Measurements from ENCODE around the gene RNF187. TPM values are rescaled to one million over a fixed set of nuclear protein-coding genes. Genes with fewer than 3 reads are reported as not detected.

Gene RNF187
- total RNA-seq, 1 experiment from 2014 or later: 137 TPM

DNA sequence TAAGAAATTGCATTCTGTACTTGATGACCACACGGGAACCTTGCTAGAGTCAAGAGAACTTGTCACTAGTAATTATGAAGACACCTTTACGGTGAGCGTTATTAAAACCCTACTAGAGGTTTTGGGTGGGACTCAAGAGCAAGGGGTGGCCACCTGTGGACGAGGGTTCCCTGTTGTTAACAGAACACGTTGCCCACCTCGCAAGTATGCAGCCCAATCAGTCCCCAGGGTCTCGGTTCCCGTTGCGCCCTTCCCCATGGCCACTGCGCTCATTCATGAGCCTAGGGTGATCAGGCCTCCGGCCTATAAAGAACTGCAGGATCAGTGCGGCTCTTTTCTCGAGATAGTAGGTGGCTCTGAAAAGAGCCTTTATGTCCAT lies 30.2 kb upstream of the RNF187 start:
- ChIA-PET RAD21 (ENCODE audit: low non-redundant PET in 1 of 2, low total read pairs in 2 of 2, uncharacterized antibody in 2 of 2, unreplicated experiment in 2 of 2) (interaction anchor here in 1 of 2 experiments (0.7 kb wide), 1 partner anchor 57 kb away, joined by 4 read pairs; no protein-coding TSS in a partner anchor), CTCF (interaction anchor here (0.7 to 1.5 kb wide), 2 partner anchors 30 to 326 kb away, joined by 3 to 5 read pairs; partner anchors contain the start of gene RNF187), POLR2A (interaction anchor here (0.7 to 2.3 kb wide), 13 partner anchors 9 to 798 kb away, joined by 3 to 25 read pairs (median 4); partner anchors contain the start of genes IBA57, RNF187 and TRIM11)
- peak overlapping the region; percentile 98 for H3K4me2 ChIP-seq (ENCODE audit: low read length)
- no peak for TF ChIP-seq ELF1 (IDR thresholded peaks at IDR 0.05; ENCODE audit: borderline replicate concordance, low read depth)
- TF ChIP-seq EZH2phosphoT487 (IDR thresholded peaks at IDR 0.05; ENCODE audit: borderline replicate concordance): no peak
- TF ChIP-seq POLR2AphosphoS5 (IDR thresholded peaks at IDR 0.05; ENCODE audit: low read depth, low read length): no peak
- TF ChIP-seq, protein P1, sequence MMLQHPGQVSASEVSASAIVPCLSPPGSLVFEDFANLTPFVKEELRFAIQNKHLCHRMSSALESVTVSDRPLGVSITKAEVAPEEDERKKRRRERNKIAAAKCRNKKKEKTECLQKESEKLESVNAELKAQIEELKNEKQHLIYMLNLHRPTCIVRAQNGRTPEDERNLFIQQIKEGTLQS (IDR thresholded peaks at IDR 0.05): no peak
- TF ChIP-seq RAD21 (IDR thresholded peaks at IDR 0.05; ENCODE audit: low read depth): no peak
- TF ChIP-seq CEBPB (IDR thresholded peaks at IDR 0.05; ENCODE audit: low read depth): no peak
- TF ChIP-seq FOSL1 (IDR thresholded peaks at IDR 0.05; ENCODE audit: low read depth): no peak
- TF ChIP-seq, protein P2, sequence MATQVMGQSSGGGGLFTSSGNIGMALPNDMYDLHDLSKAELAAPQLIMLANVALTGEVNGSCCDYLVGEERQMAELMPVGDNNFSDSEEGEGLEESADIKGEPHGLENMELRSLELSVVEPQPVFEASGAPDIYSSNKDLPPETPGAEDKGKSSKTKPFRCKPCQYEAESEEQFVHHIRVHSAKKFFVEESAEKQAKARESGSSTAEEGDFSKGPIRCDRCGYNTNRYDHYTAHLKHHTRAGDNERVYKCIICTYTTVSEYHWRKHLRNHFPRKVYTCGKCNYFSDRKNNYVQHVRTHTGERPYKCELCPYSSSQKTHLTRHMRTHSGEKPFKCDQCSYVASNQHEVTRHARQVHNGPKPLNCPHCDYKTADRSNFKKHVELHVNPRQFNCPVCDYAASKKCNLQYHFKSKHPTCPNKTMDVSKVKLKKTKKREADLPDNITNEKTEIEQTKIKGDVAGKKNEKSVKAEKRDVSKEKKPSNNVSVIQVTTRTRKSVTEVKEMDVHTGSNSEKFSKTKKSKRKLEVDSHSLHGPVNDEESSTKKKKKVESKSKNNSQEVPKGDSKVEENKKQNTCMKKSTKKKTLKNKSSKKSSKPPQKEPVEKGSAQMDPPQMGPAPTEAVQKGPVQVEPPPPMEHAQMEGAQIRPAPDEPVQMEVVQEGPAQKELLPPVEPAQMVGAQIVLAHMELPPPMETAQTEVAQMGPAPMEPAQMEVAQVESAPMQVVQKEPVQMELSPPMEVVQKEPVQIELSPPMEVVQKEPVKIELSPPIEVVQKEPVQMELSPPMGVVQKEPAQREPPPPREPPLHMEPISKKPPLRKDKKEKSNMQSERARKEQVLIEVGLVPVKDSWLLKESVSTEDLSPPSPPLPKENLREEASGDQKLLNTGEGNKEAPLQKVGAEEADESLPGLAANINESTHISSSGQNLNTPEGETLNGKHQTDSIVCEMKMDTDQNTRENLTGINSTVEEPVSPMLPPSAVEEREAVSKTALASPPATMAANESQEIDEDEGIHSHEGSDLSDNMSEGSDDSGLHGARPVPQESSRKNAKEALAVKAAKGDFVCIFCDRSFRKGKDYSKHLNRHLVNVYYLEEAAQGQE (IDR thresholded peaks at IDR 0.05; ENCODE audit: low read depth): no peak
- no peak for TF ChIP-seq ZNF274 (IDR thresholded peaks at IDR 0.05; ENCODE audit: low read depth, low read length)
- intact Hi-C loops (cut with micrococcal nuclease): loop anchor here (2.0 to 10.0 kb wide), 6 partner anchors 50 to 462 kb away; partner anchors contain the start of gene TRIM11
- peak overlapping the region; percentile 96 for H3K9ac ChIP-seq (ENCODE audit: low read length)
- BruUV-seq (replicated peaks): no TSS peak
- peak overlapping the region; percentile 90 to 94 for H3K4me3 ChIP-seq (replicated peaks in 1 of 2; ENCODE audit: low read depth in 1 of 2, low read length in 2 of 2)
- peaks cover 7 to 39% of the 10 kb centered on the region in 2 experiments; a peak in 3 of 4 replicates for H3K4me1 ChIP-seq (ENCODE audit: control insufficient read depth in 1 of 2, insufficient read depth in 2 of 2, low read length in 2 of 2)
- DNase-seq (ENCODE audit: low read depth, low spot score): no peak
- peak; percentile 18 for ATAC-seq
- H4K20me1 ChIP-seq (ENCODE audit: insufficient read depth): no peaks in the 10 kb centered on the region
- no peaks in the 10 kb centered on the region for H3K9me3 ChIP-seq (ENCODE audit: control insufficient read depth in 1 of 2, insufficient read depth in 1 of 2, low read depth in 1 of 2, low read length in 2 of 2)
- H3K36me3 ChIP-seq (ENCODE audit: control insufficient read depth in 1 of 2, insufficient read depth in 2 of 2, low read length in 2 of 2): no peaks in the 10 kb centered on the region
- H3K27me3 ChIP-seq (ENCODE audit: insufficient read depth, low read length): no peaks in the 10 kb centered on the region
- H3K79me2 ChIP-seq (ENCODE audit: insufficient read depth, low read length): peaks cover 23% of the 10 kb centered on the region
- no peak overlapping the region for H2AFZ ChIP-seq (ENCODE audit: low read depth, low read length, poor library complexity, severe bottlenecking)
- H3K9me2 ChIP-seq (ENCODE audit: insufficient read depth): no peaks in the 10 kb centered on the region
- H3K27ac ChIP-seq (ENCODE audit: low read depth, low read length): peak overlapping the region; percentile 98

Data from HCT116 (cell line).